T-helper 1 cell treated with Interleukin-12 subunit alpha and Interleukin-12 subunit beta and Interleukin-4 antibody, amounts not matched to agents 30 μg/mL and 1 μg/mL, for 36 hours (primary cell): ENCODE data around the gene RAC3.

ENCODE experiments used
- H3K27ac Mint-ChIP-seq: one replicate; pipeline ENCODE4 v1.8.0; 2021; ENCODE audit warnings: mild to moderate bottlenecking, mixed read lengths
- H3K27me3 Mint-ChIP-seq: one replicate; pipeline ENCODE4 v1.8.0; 2021; ENCODE audit warnings: low read depth, mixed read lengths
- H3K36me3 Mint-ChIP-seq: one replicate; pipeline ENCODE4 v1.8.0; 2021; ENCODE audit warnings: low read depth, mixed read lengths
- H3K4me1 Mint-ChIP-seq: one replicate; pipeline ENCODE4 v1.8.0; 2021; ENCODE audit warnings: low read depth, mixed read lengths
- H3K4me3 Mint-ChIP-seq: one replicate; pipeline ENCODE4 v1.8.0; 2021; ENCODE audit warnings: mild to moderate bottlenecking, moderate library complexity, mixed read lengths
- H3K9me3 Mint-ChIP-seq: one replicate; pipeline ENCODE4 v1.8.0; 2021; ENCODE audit warnings: mixed read lengths

The RAC3 gene

GRCh38 chr17:82014432-82014831 lies 17.0 kb upstream of the RAC3 start:
- Mint-ChIP-seq H3K4me3 (no peak overlapping the region), H3K27me3 (no peaks in the 10 kb centered on the region), H3K36me3 (no peaks in the 10 kb centered on the region), H3K4me1 (no peaks in the 10 kb centered on the region), H3K9me3 (no peaks in the 10 kb centered on the region), H3K27ac (no peak overlapping the region)

GRCh38 chr17:82014971-82015310 lies 16.5 kb upstream of the RAC3 start:
- no peak overlapping the region for H3K27ac Mint-ChIP-seq
- no peaks in the 10 kb centered on the region for H3K9me3 Mint-ChIP-seq
- no peaks in the 10 kb centered on the region for H3K4me1 Mint-ChIP-seq
- H3K27me3 Mint-ChIP-seq: no peaks in the 10 kb centered on the region
- no peaks in the 10 kb centered on the region for H3K36me3 Mint-ChIP-seq
- no peak overlapping the region for H3K4me3 Mint-ChIP-seq

- no peak overlapping the region for H3K27ac Mint-ChIP-seq
- no peaks in the 10 kb centered on the region for H3K36me3 Mint-ChIP-seq
- no peaks in the 10 kb centered on the region for H3K4me1 Mint-ChIP-seq
- H3K27me3 Mint-ChIP-seq: no peaks in the 10 kb centered on the region
- H3K4me3 Mint-ChIP-seq: no peak overlapping the region
- H3K9me3 Mint-ChIP-seq: no peaks in the 10 kb centered on the region
Observed at GRCh38 chr17:82015311-82015971, 16.0 kb upstream of the RAC3 start.

- H3K36me3 Mint-ChIP-seq: no peaks in the 10 kb centered on the region
- no peaks in the 10 kb centered on the region for H3K9me3 Mint-ChIP-seq
- no peak overlapping the region for H3K27ac Mint-ChIP-seq
- no peaks in the 10 kb centered on the region for H3K27me3 Mint-ChIP-seq
- H3K4me1 Mint-ChIP-seq: peaks cover 2% of the 10 kb centered on the region
- no peak overlapping the region for H3K4me3 Mint-ChIP-seq
Observed at GRCh38 chr17:82016061-82016874, 15.2 kb upstream of the RAC3 start.

- H3K9me3 Mint-ChIP-seq: no peaks in the 10 kb centered on the region
- peaks cover 7% of the 10 kb centered on the region for H3K4me1 Mint-ChIP-seq
- no peaks in the 10 kb centered on the region for H3K27me3 Mint-ChIP-seq
- H3K36me3 Mint-ChIP-seq: no peaks in the 10 kb centered on the region
- H3K4me3 Mint-ChIP-seq: no peak overlapping the region
- no peak overlapping the region for H3K27ac Mint-ChIP-seq
Observed at GRCh38 chr17:82016875-82017459, 14.5 kb upstream of the RAC3 start.

GRCh38 chr17:82017612-82018151 lies 13.8 kb upstream of the RAC3 start:
- Mint-ChIP-seq H3K4me1 (peaks cover 8% of the 10 kb centered on the region), H3K27me3 (no peaks in the 10 kb centered on the region), H3K27ac (no peak overlapping the region), H3K36me3 (no peaks in the 10 kb centered on the region), H3K4me3 (no peak overlapping the region), H3K9me3 (no peaks in the 10 kb centered on the region)

- Mint-ChIP-seq H3K9me3 (no peaks in the 10 kb centered on the region), H3K4me1 (peaks cover 8% of the 10 kb centered on the region), H3K27ac (no peak overlapping the region), H3K27me3 (no peaks in the 10 kb centered on the region), H3K36me3 (no peaks in the 10 kb centered on the region), H3K4me3 (no peak overlapping the region)
Observed at GRCh38 chr17:82018152-82018988, 13.1 kb upstream of the RAC3 start.

- Mint-ChIP-seq H3K27me3 (no peaks in the 10 kb centered on the region), H3K36me3 (no peaks in the 10 kb centered on the region), H3K4me1 (peaks cover 13% of the 10 kb centered on the region), H3K9me3 (no peaks in the 10 kb centered on the region), H3K27ac (no peak overlapping the region), H3K4me3 (no peak overlapping the region)
Observed at GRCh38 chr17:82018989-82019689, 12.3 kb upstream of the RAC3 start.

GRCh38 chr17:82019690-82020571 lies 11.5 kb upstream of the RAC3 start:
- no peaks in the 10 kb centered on the region for H3K36me3 Mint-ChIP-seq
- H3K4me1 Mint-ChIP-seq: peaks cover 15% of the 10 kb centered on the region
- H3K9me3 Mint-ChIP-seq: no peaks in the 10 kb centered on the region
- H3K4me3 Mint-ChIP-seq: peak overlapping the region; percentile 34
- no peaks in the 10 kb centered on the region for H3K27me3 Mint-ChIP-seq
- no peak overlapping the region for H3K27ac Mint-ChIP-seq

- peak overlapping the region; percentile 48 for H3K4me3 Mint-ChIP-seq
- H3K27me3 Mint-ChIP-seq: no peaks in the 10 kb centered on the region
Observed at GRCh38 chr17:82020572-82021106, 10.8 kb upstream of the RAC3 start.

GRCh38 chr17:82021107-82021899 lies 10.2 kb upstream of the RAC3 start:
- Mint-ChIP-seq H3K27ac (peak overlapping the region; percentile 59), H3K27me3 (no peaks in the 10 kb centered on the region), H3K4me3 (peak overlapping the region; percentile 82), H3K4me1 (peaks cover 15% of the 10 kb centered on the region), H3K36me3 (peaks cover 3% of the 10 kb centered on the region), H3K9me3 (no peaks in the 10 kb centered on the region)

More at GRCh38 chr17:82020572-82021106, 10.8 kb upstream of the RAC3 start:
- Mint-ChIP-seq H3K27ac (no peak overlapping the region), H3K9me3 (no peaks in the 10 kb centered on the region), H3K36me3 (peaks cover 3% of the 10 kb centered on the region), H3K4me1 (peaks cover 15% of the 10 kb centered on the region)

- Mint-ChIP-seq H3K4me1 (peaks cover 15% of the 10 kb centered on the region), H3K27ac (peak overlapping the region; percentile 59), H3K36me3 (peaks cover 3% of the 10 kb centered on the region), H3K4me3 (peak overlapping the region; percentile 82), H3K9me3 (no peaks in the 10 kb centered on the region), H3K27me3 (no peaks in the 10 kb centered on the region)
Observed at GRCh38 chr17:82021900-82022309, 9.6 kb upstream of the RAC3 start.
